Endothelial cell of umbilical vein (primary cell): Measurements from ENCODE around the gene P2RY2.

Experiments
- CTCF ChIP-seq, 2 donors: IDR thresholded peaks; 1 replicate in 1 of 2; 2 replicates in 1 of 2; pipeline ENCODE4 v1.5.1; 2011; ENCODE audit warnings: low read length in 2 of 2, mild to moderate bottlenecking in 2 of 2, moderate library complexity in 2 of 2, control low read depth in 1 of 2, inconsistent platforms in 1 of 2, low read depth in 1 of 2; ENCODE audit not compliant: insufficient read depth in 1 of 2; ENCODE audit errors: extremely low read depth in 1 of 2
- POLR2AphosphoS5 ChIP-seq: IDR thresholded peaks from 2 replicates; pipeline ENCODE4 v1.6.1; 2012; ENCODE audit warnings: low read depth, mild to moderate bottlenecking, control low read depth, low read length, moderate library complexity; ENCODE audit not compliant: insufficient read depth

GRCh38 chr11:73228268-73229134 is 10.4 kb downstream of the P2RY2 start:
- TF ChIP-seq CTCF (IDR thresholded peaks at IDR 0.05; ENCODE audit: extremely low read depth in 1 of 2, insufficient read depth in 1 of 2, low read depth in 1 of 2, low read length in 2 of 2) (no peak), POLR2AphosphoS5 (no peak)
